Fibroblast of lung (primary cell): ENCODE measurements around the gene YTHDF2. TPM values are rescaled to one million over a fixed set of nuclear protein-coding genes. Genes with fewer than 3 reads are reported as not detected.

ENCODE experiments used
- DNase-seq, 2 donors: peaks; one replicate each; pipeline versions ENCODE4 v3.0.0 to v3.0.0-alpha.2; 2010; ENCODE audit warnings: low read depth in 2 of 2
- H2AFZ ChIP-seq: 2 replicates; pipeline ENCODE4 v1.5.1; 2012; ENCODE audit warnings: low read length, control low read depth, inconsistent platforms
- H3K27ac ChIP-seq: 2 replicates; pipeline ENCODE4 v1.5.1; 2011; ENCODE audit warnings: low read length, control low read depth; ENCODE audit not compliant: insufficient read depth
- H3K27me3 ChIP-seq: 2 replicates; pipeline ENCODE4 v1.5.1; 2011; ENCODE audit warnings: mild to moderate bottlenecking, low read length; ENCODE audit not compliant: control insufficient read depth, insufficient read depth
- H3K36me3 ChIP-seq: 2 replicates; pipeline ENCODE4 v1.5.1; 2011; ENCODE audit warnings: low read length; ENCODE audit not compliant: control insufficient read depth, insufficient read depth
- H3K4me1 ChIP-seq: 2 replicates; pipeline ENCODE4 v1.5.1; 2011; ENCODE audit warnings: low read length; ENCODE audit not compliant: control insufficient read depth, insufficient read depth; ENCODE audit errors: extremely low read depth
- H3K4me2 ChIP-seq: 2 replicates; pipeline ENCODE4 v1.5.1; 2011; ENCODE audit warnings: low read length, control low read depth; ENCODE audit not compliant: insufficient read depth; ENCODE audit errors: extremely low read depth
- H3K4me3 ChIP-seq, 4 experiments: fragments of 200-600 bp in 1 of 4; sonication (generic) in 1 of 4; replicated peaks in 1 of 4; 2 replicates each; pipeline ENCODE4 v1.5.1; 2011 to 2016; ENCODE audit warnings: low read length in 4 of 4, low read depth in 3 of 4, mild to moderate bottlenecking in 3 of 4, control low read depth in 2 of 4, inconsistent platforms in 1 of 4, mixed read lengths in 1 of 4; ENCODE audit not compliant: insufficient read depth in 1 of 4; ENCODE audit errors: control extremely low read depth in 1 of 4
- H3K79me2 ChIP-seq: 2 replicates; pipeline ENCODE4 v1.5.1; 2012; ENCODE audit warnings: mild to moderate bottlenecking, low read length, inconsistent platforms; ENCODE audit not compliant: control insufficient read depth, insufficient read depth
- H3K9ac ChIP-seq: 2 replicates; pipeline ENCODE4 v1.5.1; 2011; ENCODE audit warnings: mild to moderate bottlenecking, low read length, control low read depth; ENCODE audit not compliant: insufficient read depth
- H3K9me3 ChIP-seq: 2 replicates; pipeline ENCODE4 v1.5.1; 2012; ENCODE audit warnings: low read depth, low read length; ENCODE audit not compliant: control insufficient read depth, insufficient read depth
- H4K20me1 ChIP-seq: 2 replicates; pipeline ENCODE4 v1.5.1; 2011; ENCODE audit warnings: low read length; ENCODE audit not compliant: control insufficient read depth, insufficient read depth; ENCODE audit errors: extremely low read depth
- EZH2 ChIP-seq: IDR thresholded peaks from 2 replicates; pipeline ENCODE4 v1.5.1; 2012; ENCODE audit warnings: low read length, control low read depth, mild to moderate bottlenecking; ENCODE audit errors: missing control alignments
- polyA plus RNA-seq, 2 donors: library from polyadenylated mRNA; depleted of rRNA in 1 of 2; stranded (reverse) in 1 of 2; unstranded in 1 of 2; fragments of >200 nt; gene quantifications; 2 replicates each; pipeline ENCODE4 v1.2.1, GENCODE V29; 2011 to 2012; ENCODE audit warnings: missing spikeins in 1 of 2
- total RNA-seq: library from RNA; depleted of rRNA; stranded (reverse); fragments of >200 nt; gene quantifications from 2 replicates; pipeline ENCODE4 v1.2.1, GENCODE V29; 2014
- TF ChIP-seq, protein P1 (sequence below), 2 donors: IDR thresholded peaks in 1 of 2; conservative IDR thresholded peaks in 1 of 2; 1 replicate in 1 of 2; 2 replicates in 1 of 2; pipeline ENCODE4 v1.5.1; 2011 to 2012; ENCODE audit warnings: low read length in 2 of 2, control low read depth in 1 of 2, inconsistent platforms in 1 of 2, low read depth in 1 of 2, mild to moderate bottlenecking in 1 of 2

The YTHDF2 gene
- total and polyA plus RNA-seq, 2 donors (not counting 1 experiment from before 2014, with no cell fraction given), result 57.5 to 89.0 TPM

- no peaks in the 10 kb centered on the region for H3K9me3 ChIP-seq
These were observed 66.9 kb downstream of the YTHDF2 start for GRCh38 chr1:28803662-28804061.

GRCh38 chr1:28804071-28804470 is 67.3 kb downstream of the YTHDF2 start:
- Histone ChIP-seq H4K20me1 (no peaks in the 10 kb centered on the region), H3K79me2 (no peaks in the 10 kb centered on the region), H3K9ac (no peak overlapping the region), H2AFZ (no peak overlapping the region), H3K27ac (no peak overlapping the region), H3K36me3 (no peaks in the 10 kb centered on the region), H3K4me3 (no peak overlapping the region), H3K27me3 (no peaks in the 10 kb centered on the region), H3K4me2 (no peak overlapping the region), H3K9me3 (no peaks in the 10 kb centered on the region), H3K4me1 (no peaks in the 10 kb centered on the region)
- no peak for TF ChIP-seq EZH2
- TF ChIP-seq, protein P1, sequence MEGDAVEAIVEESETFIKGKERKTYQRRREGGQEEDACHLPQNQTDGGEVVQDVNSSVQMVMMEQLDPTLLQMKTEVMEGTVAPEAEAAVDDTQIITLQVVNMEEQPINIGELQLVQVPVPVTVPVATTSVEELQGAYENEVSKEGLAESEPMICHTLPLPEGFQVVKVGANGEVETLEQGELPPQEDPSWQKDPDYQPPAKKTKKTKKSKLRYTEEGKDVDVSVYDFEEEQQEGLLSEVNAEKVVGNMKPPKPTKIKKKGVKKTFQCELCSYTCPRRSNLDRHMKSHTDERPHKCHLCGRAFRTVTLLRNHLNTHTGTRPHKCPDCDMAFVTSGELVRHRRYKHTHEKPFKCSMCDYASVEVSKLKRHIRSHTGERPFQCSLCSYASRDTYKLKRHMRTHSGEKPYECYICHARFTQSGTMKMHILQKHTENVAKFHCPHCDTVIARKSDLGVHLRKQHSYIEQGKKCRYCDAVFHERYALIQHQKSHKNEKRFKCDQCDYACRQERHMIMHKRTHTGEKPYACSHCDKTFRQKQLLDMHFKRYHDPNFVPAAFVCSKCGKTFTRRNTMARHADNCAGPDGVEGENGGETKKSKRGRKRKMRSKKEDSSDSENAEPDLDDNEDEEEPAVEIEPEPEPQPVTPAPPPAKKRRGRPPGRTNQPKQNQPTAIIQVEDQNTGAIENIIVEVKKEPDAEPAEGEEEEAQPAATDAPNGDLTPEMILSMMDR (conservative IDR thresholded peaks at IDR 0.05 in 1 of 2, IDR thresholded peaks at IDR 0.05 in 1 of 2; ENCODE audit: low read depth in 1 of 2, low read length in 2 of 2), result no peak
- no peak for DNase-seq

More at GRCh38 chr1:28803662-28804061, 66.9 kb downstream of the YTHDF2 start:
- Histone ChIP-seq H3K4me2 (no peak overlapping the region), H3K4me3 (no peak overlapping the region), H3K79me2 (no peaks in the 10 kb centered on the region), H3K9ac (no peak overlapping the region), H3K27ac (no peak overlapping the region), H2AFZ (no peak overlapping the region), H3K36me3 (no peaks in the 10 kb centered on the region), H3K27me3 (no peaks in the 10 kb centered on the region), H3K4me1 (no peaks in the 10 kb centered on the region), H4K20me1 (no peaks in the 10 kb centered on the region)
- no peak for DNase-seq
- TF ChIP-seq, protein P1 (conservative IDR thresholded peaks at IDR 0.05 in 1 of 2, IDR thresholded peaks at IDR 0.05 in 1 of 2; ENCODE audit: low read depth in 1 of 2, low read length in 2 of 2), result no peak
- TF ChIP-seq EZH2, result no peak

- H3K27ac ChIP-seq, result no peak overlapping the region
- H3K27me3 ChIP-seq, result peaks cover 9% of the 10 kb centered on the region
- no peak overlapping the region for H3K4me3 ChIP-seq
- H4K20me1 ChIP-seq, result no peaks in the 10 kb centered on the region
- no peaks in the 10 kb centered on the region for H3K4me1 ChIP-seq
- H3K36me3 ChIP-seq, result no peaks in the 10 kb centered on the region
- no peak for DNase-seq
- H3K79me2 ChIP-seq, result no peaks in the 10 kb centered on the region
- H3K9me3 ChIP-seq, result no peaks in the 10 kb centered on the region
- no peak overlapping the region for H3K9ac ChIP-seq
- no peak overlapping the region for H2AFZ ChIP-seq
- no peak overlapping the region for H3K4me2 ChIP-seq
- no peak for TF ChIP-seq EZH2
- TF ChIP-seq, protein P1 (conservative IDR thresholded peaks at IDR 0.05 in 1 of 2, IDR thresholded peaks at IDR 0.05 in 1 of 2; ENCODE audit: low read depth in 1 of 2, low read length in 2 of 2), result no peak
These were observed 70.3 kb downstream of the YTHDF2 start for GRCh38 chr1:28807046-28807445.
